Erythroblast (primary cell): ENCODE measurements around the gene UFC1.

ENCODE experiments used
- GATA1 ChIP-seq: IDR thresholded peaks from 2 replicates; pipeline ENCODE4 v1.6.1; 2011; ENCODE audit warnings: low read depth, mild to moderate bottlenecking, control low read depth, low read length, moderate library complexity
- POLR2A ChIP-seq: IDR thresholded peaks from 2 replicates; pipeline ENCODE4 v1.6.1; 2011; ENCODE audit warnings: mild to moderate bottlenecking, low read length

DNA sequence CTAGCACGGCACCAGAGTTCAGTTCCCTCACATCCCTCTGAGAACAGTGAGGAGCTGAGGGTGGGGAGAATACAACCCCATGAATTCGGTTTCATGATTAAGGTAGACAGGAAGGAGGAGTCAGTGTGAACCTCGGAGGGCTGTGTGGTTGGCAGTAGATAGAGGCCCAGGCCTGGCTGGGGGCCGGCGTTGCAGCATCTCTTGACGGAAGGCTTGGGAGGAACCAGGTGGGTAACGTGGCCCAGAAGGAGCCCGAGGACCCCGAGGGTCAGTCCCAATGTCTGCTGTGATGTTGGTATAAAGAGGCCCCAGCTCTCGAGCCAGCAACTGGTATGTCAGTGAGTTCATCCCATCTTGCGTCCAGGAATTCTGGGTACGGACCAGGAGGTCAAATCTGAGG lies 17.9 kb downstream of the UFC1 start:
- TF ChIP-seq POLR2A (peak; percentile 6), GATA1 (no peak)
